ENCODE results near the gene CARD11.
A peak's percentile ranks its signal among the peaks of the same experiment; 100 is the strongest.

CARD11 gene

DNA sequence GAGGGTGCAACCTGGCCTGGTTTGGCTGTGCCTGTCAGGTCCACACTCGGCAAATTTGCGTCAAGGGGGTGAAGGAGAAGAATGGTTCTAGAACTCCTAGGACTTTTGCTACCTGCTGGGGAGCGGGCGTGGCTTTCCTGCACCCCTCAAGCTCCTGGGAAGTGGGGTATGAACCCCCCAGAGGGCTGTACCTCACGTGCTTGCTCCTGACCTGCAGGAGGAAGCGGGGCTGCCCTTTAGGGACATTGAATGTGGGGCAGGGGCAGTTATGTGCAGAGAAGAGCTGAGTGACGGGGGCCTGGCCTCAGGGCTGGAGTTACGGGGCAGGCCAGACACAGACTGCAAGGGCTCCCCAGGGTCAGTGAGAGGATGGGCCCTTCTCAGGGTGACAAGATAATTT lies 138.2 kb downstream of the CARD11 start:
- DNase-seq (ENCODE audit: low spot score), result no peak

- DNase-seq (ENCODE audit: low spot score), result no peak
Observed at GRCh38 chr7:2905027-2905426, 138.6 kb downstream of the CARD11 start.

DNA sequence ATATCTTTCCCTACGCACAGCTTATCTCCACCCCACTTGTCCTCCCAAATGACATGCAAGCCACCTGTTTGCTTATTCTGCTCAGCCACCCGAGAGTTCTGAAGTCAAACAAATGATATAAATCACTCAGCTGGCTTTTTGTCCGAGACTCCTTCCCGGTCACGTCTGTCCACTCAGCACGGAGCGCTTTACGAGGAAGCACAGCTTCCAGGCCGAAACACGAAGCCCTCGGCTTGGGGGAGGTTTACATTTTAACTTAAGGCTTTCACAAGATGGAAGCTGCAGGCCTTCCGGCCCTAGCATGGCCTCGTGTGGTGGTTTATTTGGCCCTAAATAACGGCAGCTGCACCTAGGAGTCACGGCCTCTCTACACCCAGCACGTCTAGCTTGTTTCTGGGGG lies 139.5 kb downstream of the CARD11 start:
- DNase-seq (ENCODE audit: low spot score), result no peak

GRCh38 chr7:2903682-2904162 lies 139.9 kb downstream of the CARD11 start:
- no peak for DNase-seq (ENCODE audit: low spot score)

- no peak for DNase-seq (ENCODE audit: low spot score)
Observed at GRCh38 chr7:2897023-2897422, 146.6 kb downstream of the CARD11 start.

- DNase-seq (ENCODE audit: low spot score), result no peak
Observed at GRCh38 chr7:2896131-2896530, 147.5 kb downstream of the CARD11 start.

- DNase-seq (ENCODE audit: low spot score), result no peak
Observed at GRCh38 chr7:2894118-2894940, 149.3 kb downstream of the CARD11 start.

- DNase-seq (ENCODE audit: low spot score), result no peak
Observed at GRCh38 chr7:2893411-2893861, 150.2 kb downstream of the CARD11 start.

GRCh38 chr7:2892549-2892948 lies 151.1 kb downstream of the CARD11 start:
- no peak for DNase-seq (ENCODE audit: low spot score)

DNA sequence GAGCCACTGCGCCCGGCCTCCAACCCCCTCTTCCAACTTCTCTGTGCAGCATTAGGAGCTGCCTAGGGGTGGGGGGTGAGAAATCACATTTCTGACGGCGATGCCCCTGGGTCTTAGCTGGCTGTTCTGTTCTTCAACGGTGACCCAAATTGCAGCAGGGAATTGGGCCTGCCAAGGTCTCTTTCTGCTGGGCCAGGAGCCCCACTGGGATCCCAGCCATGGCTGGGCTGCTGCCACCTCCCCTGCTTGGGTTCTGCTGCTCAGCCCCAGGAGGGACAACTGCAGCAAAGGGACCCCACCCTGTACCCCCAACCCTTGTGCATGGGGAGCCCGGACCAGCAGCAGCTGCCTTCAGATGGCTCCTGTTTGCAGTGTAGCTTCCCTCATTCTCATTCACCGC lies 155.9 kb downstream of the CARD11 start:
- DNase-seq (ENCODE audit: low spot score), result no peak

DNA sequence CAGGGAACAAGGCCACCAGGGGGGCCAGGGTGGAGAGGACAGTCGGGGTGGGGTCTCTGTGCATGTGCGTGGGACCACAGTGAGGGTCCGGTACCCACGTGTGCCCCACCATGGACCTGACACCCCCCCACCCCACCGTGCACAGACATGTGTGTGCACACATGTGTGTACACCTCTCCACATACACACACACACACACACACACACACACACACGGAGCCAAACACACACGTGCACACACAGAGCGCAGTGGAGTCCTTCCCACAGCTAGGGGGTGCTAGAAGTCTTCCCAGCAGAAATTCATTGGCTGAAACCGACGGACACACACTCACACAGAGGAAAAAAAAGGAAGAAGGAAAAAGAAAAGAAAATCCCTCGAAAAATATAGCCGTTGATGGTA lies 156.8 kb downstream of the CARD11 start:
- peak; percentile 54 for DNase-seq (ENCODE audit: low spot score)

GRCh38 chr7:2886391-2886790 lies 157.3 kb downstream of the CARD11 start:
- DNase-seq (ENCODE audit: low spot score), result no peak

DNA sequence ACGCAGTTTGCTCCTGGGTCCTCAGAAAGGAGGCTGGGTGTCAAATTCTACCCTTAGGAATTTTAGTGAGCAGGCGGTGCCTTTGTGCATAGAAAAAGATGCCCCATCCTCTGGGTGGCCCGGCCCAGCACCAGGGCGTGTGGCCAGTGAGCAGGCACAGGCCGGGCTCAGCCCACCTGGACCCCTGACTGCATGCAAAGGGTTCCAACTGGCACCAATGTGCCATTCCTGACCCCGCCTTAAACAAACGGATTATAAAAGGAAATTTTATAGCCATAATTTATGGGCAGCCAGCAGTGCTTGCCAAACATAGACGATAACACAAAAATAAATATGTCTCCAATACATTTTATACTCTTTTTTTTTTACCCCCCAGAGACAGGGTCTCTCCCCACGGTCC lies 159.5 kb downstream of the CARD11 start:
- DNase-seq (ENCODE audit: low spot score), result no peak

- no peak for DNase-seq (ENCODE audit: low spot score)
Observed at GRCh38 chr7:2883101-2883500, 160.6 kb downstream of the CARD11 start.

- no peak for DNase-seq (ENCODE audit: low spot score)
Observed at GRCh38 chr7:2882111-2882510, 161.6 kb downstream of the CARD11 start.

DNA sequence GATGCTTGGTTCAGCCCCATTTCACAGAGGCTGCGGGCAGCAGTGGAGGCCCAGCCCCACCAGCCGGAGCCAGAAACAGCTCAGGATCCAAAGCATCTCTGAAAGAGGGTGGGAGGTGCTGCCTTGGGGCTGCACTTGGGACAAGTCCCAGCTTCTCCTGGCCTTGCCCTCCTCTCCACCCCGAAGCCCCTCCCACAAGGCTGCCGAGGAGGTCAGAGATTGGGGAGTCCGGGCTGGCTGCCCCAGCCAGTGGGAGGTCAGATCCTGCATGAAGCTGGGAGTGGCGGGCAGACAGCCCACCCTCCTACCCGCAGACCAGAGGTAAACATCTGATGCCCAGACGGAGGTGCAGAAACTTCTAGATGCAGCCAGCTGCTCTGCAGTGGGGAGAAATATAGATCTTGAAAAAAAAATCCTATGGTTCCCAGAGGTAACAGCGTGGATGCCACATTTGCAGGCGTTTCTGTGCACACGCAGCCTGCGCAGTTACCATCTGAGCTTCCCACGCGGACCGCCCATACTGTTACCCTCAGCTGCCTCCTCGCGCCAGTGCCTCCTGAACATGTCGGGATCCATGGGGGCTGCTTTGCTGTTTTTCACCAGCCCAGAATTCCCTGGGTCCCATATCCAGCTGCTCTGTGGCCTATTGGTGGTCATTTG lies 162.7 kb downstream of the CARD11 start:
- DNase-seq (ENCODE audit: low spot score), result no peak

DNA sequence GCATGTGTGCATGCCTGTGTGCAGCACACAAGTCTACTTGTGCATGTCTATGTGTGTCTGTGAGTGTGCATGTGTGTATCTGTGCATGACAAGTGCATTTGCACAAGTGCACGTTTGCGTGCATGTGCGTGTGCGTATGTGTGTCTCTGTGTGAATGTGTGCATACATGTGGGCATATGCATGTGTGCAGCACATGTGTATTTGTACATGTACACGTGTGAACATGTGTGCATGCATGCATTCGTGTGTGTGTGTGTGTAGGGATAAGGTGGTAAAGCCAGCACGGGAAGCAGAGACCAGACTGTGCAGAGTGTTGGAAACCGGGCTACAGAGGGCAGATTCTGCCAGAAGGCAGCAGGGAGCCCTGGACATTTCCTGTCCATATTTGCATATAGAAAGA lies 163.6 kb downstream of the CARD11 start:
- no peak for DNase-seq (ENCODE audit: low spot score)

GRCh38 chr7:2879354-2879753 lies 164.3 kb downstream of the CARD11 start:
- no peak for DNase-seq (ENCODE audit: low spot score)

DNA sequence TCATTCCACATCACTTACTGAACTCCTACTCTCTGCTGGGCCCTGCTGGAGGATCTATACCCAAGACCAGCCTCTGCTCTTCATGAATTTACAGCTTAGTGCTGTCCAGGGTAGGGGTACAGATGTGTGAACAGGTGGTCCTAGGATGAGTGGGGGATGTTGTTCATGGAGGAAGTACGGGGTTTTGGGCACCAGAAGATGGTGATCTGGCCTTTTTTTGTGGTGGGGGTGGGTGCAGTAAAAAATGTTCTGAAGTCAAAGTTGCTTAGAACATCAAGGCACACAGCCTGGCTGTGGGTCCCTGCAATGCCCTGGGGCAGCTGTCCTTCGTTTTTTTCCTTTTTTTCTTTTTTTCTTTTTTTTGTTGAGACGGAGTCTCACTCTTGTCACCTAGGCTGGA lies 165.4 kb downstream of the CARD11 start:
- no peak for DNase-seq (ENCODE audit: low spot score)

- no peak for DNase-seq (ENCODE audit: low spot score)
Observed at GRCh38 chr7:2876031-2876731, 167.5 kb downstream of the CARD11 start.

GRCh38 chr7:2873686-2874551 lies 169.7 kb downstream of the CARD11 start:
- peak; percentile 81 for DNase-seq (ENCODE audit: low spot score)

DNA sequence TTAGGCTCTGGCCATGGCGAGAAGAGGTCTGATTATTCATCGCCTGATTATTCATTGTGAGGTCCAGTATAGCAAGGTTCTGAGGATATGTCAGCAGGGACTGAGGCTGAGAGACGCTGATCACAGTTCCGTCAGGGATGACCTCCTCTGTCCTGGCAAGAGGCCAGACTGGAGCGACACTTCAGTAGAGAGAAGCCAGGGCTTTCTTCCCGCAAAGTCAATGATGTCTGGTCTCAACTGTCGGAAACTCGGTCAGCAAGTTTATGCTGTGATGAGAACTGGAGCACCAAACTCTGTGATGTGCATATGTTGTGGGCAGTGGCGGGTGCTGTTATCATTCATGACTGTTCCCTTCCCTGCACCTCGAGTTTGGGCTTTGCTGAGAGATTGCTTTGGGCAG lies 170.5 kb downstream of the CARD11 start:
- no peak for DNase-seq (ENCODE audit: low spot score)
